Raji (cell line): ENCODE results near the gene CHMP1A.

Experiments used
- POLR2A ChIP-seq: IDR thresholded peaks from 2 replicates; pipeline ENCODE4 v1.6.1; 2011; ENCODE audit warnings: low read depth, low read length, control low read depth; ENCODE audit not compliant: insufficient read depth

The CHMP1A gene

GRCh38 chr16:89619840-89620239 is 37.7 kb downstream of the CHMP1A start:
- no peak for TF ChIP-seq POLR2A

GRCh38 chr16:89618109-89618998 is 39.2 kb downstream of the CHMP1A start:
- no peak for TF ChIP-seq POLR2A

- no peak for TF ChIP-seq POLR2A
Observed at GRCh38 chr16:89617036-89617435, 40.5 kb downstream of the CHMP1A start.

GRCh38 chr16:89616623-89617022 is 40.9 kb downstream of the CHMP1A start:
- no peak for TF ChIP-seq POLR2A

GRCh38 chr16:89615596-89616090 is 41.9 kb downstream of the CHMP1A start:
- no peak for TF ChIP-seq POLR2A

- no peak for TF ChIP-seq POLR2A
Observed at GRCh38 chr16:89615176-89615575, 42.3 kb downstream of the CHMP1A start.

- no peak for TF ChIP-seq POLR2A
Observed at GRCh38 chr16:89613954-89614459, 43.5 kb downstream of the CHMP1A start.

- no peak for TF ChIP-seq POLR2A
Observed at GRCh38 chr16:89613231-89613953, 44.1 kb downstream of the CHMP1A start, which contains the start of gene DPEP1. Gene DPEP1 (plus strand): TSS chr16:89613642. CDS start chr16:89630411, 16,769 bp downstream.

GRCh38 chr16:89612415-89613166 is 44.9 kb downstream of the CHMP1A start:
- TF ChIP-seq POLR2A: no peak

- no peak for TF ChIP-seq POLR2A
Observed at GRCh38 chr16:89610108-89610453, 47.4 kb downstream of the CHMP1A start.

GRCh38 chr16:89607937-89608740 is 49.4 kb downstream of the CHMP1A start:
- TF ChIP-seq POLR2A: no peak

GRCh38 chr16:89607453-89607852 is 50.1 kb downstream of the CHMP1A start:
- no peak for TF ChIP-seq POLR2A

GRCh38 chr16:89606006-89606405 is 51.5 kb downstream of the CHMP1A start:
- TF ChIP-seq POLR2A: no peak
